Astrocyte (in vitro differentiated cells and primary cell): ENCODE measurements around the gene CDCP1. TPM values are rescaled to one million over a fixed set of nuclear protein-coding genes. Genes with fewer than 3 reads are reported as not detected.

Experiments
- DNase-seq: peaks from one replicate; pipeline ENCODE4 v3.0.0-alpha.2; 2010; ENCODE audit warnings: low read depth
- FAIRE-seq: peaks from 2 replicates; lab custom pipeline; 2011; peaks lifted over from hg19 to GRCh38; lab: Jason Lieb, UNC
- H2AFZ ChIP-seq: 2 replicates; pipeline ENCODE4 v1.6.0; 2012; ENCODE audit warnings: low read depth, low read length, inconsistent platforms
- H3K27ac ChIP-seq: 2 replicates; pipeline ENCODE4 v1.5.1; 2011; ENCODE audit warnings: low read depth, low read length, inconsistent platforms
- H3K27me3 ChIP-seq: 2 replicates; pipeline ENCODE4 v1.6.0; 2011; ENCODE audit warnings: low read length, inconsistent platforms; ENCODE audit not compliant: insufficient read depth
- H3K36me3 ChIP-seq: 2 replicates; pipeline ENCODE4 v1.5.1; 2011; ENCODE audit warnings: low read length, inconsistent platforms; ENCODE audit not compliant: insufficient read depth
- H3K4me1 ChIP-seq: 2 replicates; pipeline ENCODE4 v1.5.1; 2011; ENCODE audit warnings: low read length, inconsistent platforms; ENCODE audit not compliant: insufficient read depth
- H3K4me2 ChIP-seq: 2 replicates; pipeline ENCODE4 v1.6.0; 2012; ENCODE audit warnings: low read length, inconsistent platforms
- H3K4me3 ChIP-seq: 2 replicates; pipeline ENCODE4 v1.5.1; 2011; ENCODE audit warnings: low read depth, mild to moderate bottlenecking, low read length, inconsistent platforms; ENCODE audit not compliant: insufficient read depth
- H3K79me2 ChIP-seq: 2 replicates; pipeline ENCODE4 v1.6.0; 2012; ENCODE audit warnings: mild to moderate bottlenecking, low read length, inconsistent platforms; ENCODE audit not compliant: insufficient read depth
- H3K9ac ChIP-seq: 2 replicates; pipeline ENCODE4 v1.6.0; 2012; ENCODE audit warnings: mild to moderate bottlenecking, low read length, inconsistent platforms
- H3K9me3 ChIP-seq: 2 replicates; pipeline ENCODE4 v1.5.1; 2012; ENCODE audit warnings: low read depth, mild to moderate bottlenecking, low read length, inconsistent platforms; ENCODE audit not compliant: insufficient read depth
- H4K20me1 ChIP-seq: 2 replicates; pipeline ENCODE4 v1.6.0; 2012; ENCODE audit warnings: low read length, inconsistent platforms; ENCODE audit not compliant: insufficient read depth
- H3K27ac Mint-ChIP-seq: one replicate; pipeline ENCODE4 v1.8.0; 2021; ENCODE audit warnings: mild to moderate bottlenecking, mixed read lengths; ENCODE audit not compliant: unreplicated experiment
- H3K27me3 Mint-ChIP-seq: one replicate; pipeline ENCODE4 v1.8.0; 2021; ENCODE audit warnings: low read depth, mixed read lengths; ENCODE audit not compliant: unreplicated experiment
- H3K36me3 Mint-ChIP-seq: one replicate; pipeline ENCODE4 v1.8.0; 2021; ENCODE audit warnings: low read depth, mixed read lengths; ENCODE audit not compliant: unreplicated experiment
- H3K4me1 Mint-ChIP-seq: one replicate; pipeline ENCODE4 v1.8.0; 2021; ENCODE audit warnings: low read depth, mixed read lengths; ENCODE audit not compliant: unreplicated experiment
- H3K4me3 Mint-ChIP-seq: one replicate; pipeline ENCODE4 v1.8.0; 2021; ENCODE audit warnings: mild to moderate bottlenecking, moderate library complexity, mixed read lengths; ENCODE audit not compliant: unreplicated experiment
- H3K9me3 Mint-ChIP-seq: one replicate; pipeline ENCODE4 v1.8.0; 2021; ENCODE audit warnings: mild to moderate bottlenecking, mixed read lengths; ENCODE audit not compliant: unreplicated experiment
- CTCF ChIP-seq: IDR thresholded peaks from 2 replicates; pipeline ENCODE4 v1.5.1; 2011; ENCODE audit warnings: low read depth, mild to moderate bottlenecking, inconsistent platforms, low read length, moderate library complexity; ENCODE audit not compliant: insufficient read depth
- EZH2 ChIP-seq: IDR thresholded peaks from 2 replicates; pipeline ENCODE4 v1.6.1; 2012; ENCODE audit warnings: mild to moderate bottlenecking, low read length, inconsistent platforms; ENCODE audit not compliant: insufficient read depth
- total RNA-seq: library from RNA; stranded (reverse); gene quantifications from 2 replicates; pipeline ENCODE4 v1.2.1, GENCODE V29; 2021

Gene CDCP1
- total RNA-seq, 1 donor from 2014 or later: 6.8 TPM

- Histone ChIP-seq H3K27ac (peak overlapping the region; percentile 62), H4K20me1 (no peaks in the 10 kb centered on the region), H2AFZ (no peak overlapping the region), H3K4me2 (peak overlapping the region; percentile 63), H3K4me3 (no peak overlapping the region), H3K9me3 (no peaks in the 10 kb centered on the region), H3K9ac (no peak overlapping the region), H3K36me3 (no peaks in the 10 kb centered on the region), H3K27me3 (peaks cover 2% of the 10 kb centered on the region), H3K79me2 (no peaks in the 10 kb centered on the region), H3K4me1 (peaks cover 30% of the 10 kb centered on the region)
- Mint-ChIP-seq H3K9me3 (no peaks in the 10 kb centered on the region), H3K27ac (peak overlapping the region; percentile 79), H3K4me1 (peaks cover 27% of the 10 kb centered on the region), H3K36me3 (peaks cover 6% of the 10 kb centered on the region), H3K4me3 (no peak overlapping the region), H3K27me3 (peaks cover 16% of the 10 kb centered on the region)
- TF ChIP-seq EZH2 (no peak), CTCF (no peak)
- peak; percentile 23 for FAIRE-seq
- DNase-seq: peak; percentile 70
Observed at GRCh38 chr3:45104715-45105711, 41.2 kb downstream of the CDCP1 start.

GRCh38 chr3:45103753-45104714 is 42.1 kb downstream of the CDCP1 start:
- TF ChIP-seq EZH2: no peak
- TF ChIP-seq CTCF: no peak
- FAIRE-seq (no peak), DNase-seq (no peak)
- no peak overlapping the region for H3K4me3 ChIP-seq
- no peak overlapping the region for H3K27ac ChIP-seq
- H3K4me3 Mint-ChIP-seq: no peak overlapping the region
- H3K4me1 ChIP-seq: peaks cover 28% of the 10 kb centered on the region
- H3K27me3 ChIP-seq: peaks cover 2% of the 10 kb centered on the region
- peaks cover 15% of the 10 kb centered on the region for H3K27me3 Mint-ChIP-seq
- H3K9me3 ChIP-seq: no peaks in the 10 kb centered on the region
- no peak overlapping the region for H3K9ac ChIP-seq
- H3K36me3 ChIP-seq: no peaks in the 10 kb centered on the region
- H3K79me2 ChIP-seq: no peaks in the 10 kb centered on the region
- no peak overlapping the region for H3K4me2 ChIP-seq
- no peak overlapping the region for H3K27ac Mint-ChIP-seq
- H4K20me1 ChIP-seq: no peaks in the 10 kb centered on the region
- H2AFZ ChIP-seq: no peak overlapping the region
- no peaks in the 10 kb centered on the region for H3K9me3 Mint-ChIP-seq
- H3K36me3 Mint-ChIP-seq: peaks cover 6% of the 10 kb centered on the region
- peaks cover 27% of the 10 kb centered on the region for H3K4me1 Mint-ChIP-seq
